ENCODE measurements around the gene FBXO42. TPM values are rescaled to one million over a fixed set of nuclear protein-coding genes. Genes with fewer than 3 reads are reported as not detected.

Gene FBXO42
- total and polyA plus RNA-seq, 9 of the 15 experiments (the other 6 are each of a cell fraction or from before 2014, with no cell fraction given), result 7.2 to 24.8 (median 17.4) TPM

GRCh38 chr1:16231331-16232315 is 120.7 kb downstream of the FBXO42 start (continued):
- TF ChIP-seq NBN (IDR thresholded peaks at IDR 0.05; ENCODE audit: low read depth) (no peak), ZNF764 (CRISPR knock-in tag; IDR thresholded peaks at IDR 0.05; ENCODE audit: low read depth) (no peak), TRIM25 (IDR thresholded peaks at IDR 0.05; ENCODE audit: borderline replicate concordance) (no peak), CSDE1 (IDR thresholded peaks at IDR 0.05) (no peak), RBM22 (IDR thresholded peaks at IDR 0.05; ENCODE audit: low read depth, low read length, poor library complexity, severe bottlenecking) (no peak), ARID3B (CRISPR knock-in tag; IDR thresholded peaks at IDR 0.05; ENCODE audit: borderline replicate concordance) (no peak), CBX3 (IDR thresholded peaks at IDR 0.05; ENCODE audit: borderline replicate concordance in 1 of 2, low read length in 2 of 2) (no peak), ZNF263 (CRISPR knock-in tag; IDR thresholded peaks at IDR 0.05; ENCODE audit: borderline replicate concordance) (peak; percentile 78), ZNF589 (CRISPR knock-in tag; IDR thresholded peaks at IDR 0.05; ENCODE audit: low read depth) (no peak), E2F3 (CRISPR knock-in tag; IDR thresholded peaks at IDR 0.05) (0 out of 2 replicates have a peak, but pooled peaks have one; percentile 25), MCM7 (IDR thresholded peaks at IDR 0.05) (no peak), ZFX (CRISPR knock-in tag; IDR thresholded peaks at IDR 0.05) (peak; percentile 52), SMARCB1 (IDR thresholded peaks at IDR 0.05; ENCODE audit: insufficient read length, low read depth) (no peak), CBFA2T3 (IDR thresholded peaks at IDR 0.05) (peak; percentile 71), ZNF347 (CRISPR knock-in tag; IDR thresholded peaks at IDR 0.05; ENCODE audit: low read depth) (no peak), TEAD1 (CRISPR knock-in tag; IDR thresholded peaks at IDR 0.05) (peak in 1 of 2 experiments; percentile 80; a peak in 2 of 4 replicates), FOS (IDR thresholded peaks at IDR 0.05; ENCODE audit: extremely low read depth, insufficient read length) (no peak), DDX20 (tag; IDR thresholded peaks at IDR 0.05; ENCODE audit: low read depth) (no peak), HLTF (IDR thresholded peaks at IDR 0.05) (no peak), HDAC2 (IDR thresholded peaks at IDR 0.05) (0 out of 2 replicates have a peak, but pooled peaks have one; percentile 47), CHD2 (IDR thresholded peaks at IDR 0.05; ENCODE audit: low read depth, low read length) (no peak)
- TF ChIP-seq, protein P1, sequence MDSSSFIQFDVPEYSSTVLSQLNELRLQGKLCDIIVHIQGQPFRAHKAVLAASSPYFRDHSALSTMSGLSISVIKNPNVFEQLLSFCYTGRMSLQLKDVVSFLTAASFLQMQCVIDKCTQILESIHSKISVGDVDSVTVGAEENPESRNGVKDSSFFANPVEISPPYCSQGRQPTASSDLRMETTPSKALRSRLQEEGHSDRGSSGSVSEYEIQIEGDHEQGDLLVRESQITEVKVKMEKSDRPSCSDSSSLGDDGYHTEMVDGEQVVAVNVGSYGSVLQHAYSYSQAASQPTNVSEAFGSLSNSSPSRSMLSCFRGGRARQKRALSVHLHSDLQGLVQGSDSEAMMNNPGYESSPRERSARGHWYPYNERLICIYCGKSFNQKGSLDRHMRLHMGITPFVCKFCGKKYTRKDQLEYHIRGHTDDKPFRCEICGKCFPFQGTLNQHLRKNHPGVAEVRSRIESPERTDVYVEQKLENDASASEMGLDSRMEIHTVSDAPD (CRISPR knock-in tag; IDR thresholded peaks at IDR 0.05), result no peak
- TF ChIP-seq, protein P2, sequence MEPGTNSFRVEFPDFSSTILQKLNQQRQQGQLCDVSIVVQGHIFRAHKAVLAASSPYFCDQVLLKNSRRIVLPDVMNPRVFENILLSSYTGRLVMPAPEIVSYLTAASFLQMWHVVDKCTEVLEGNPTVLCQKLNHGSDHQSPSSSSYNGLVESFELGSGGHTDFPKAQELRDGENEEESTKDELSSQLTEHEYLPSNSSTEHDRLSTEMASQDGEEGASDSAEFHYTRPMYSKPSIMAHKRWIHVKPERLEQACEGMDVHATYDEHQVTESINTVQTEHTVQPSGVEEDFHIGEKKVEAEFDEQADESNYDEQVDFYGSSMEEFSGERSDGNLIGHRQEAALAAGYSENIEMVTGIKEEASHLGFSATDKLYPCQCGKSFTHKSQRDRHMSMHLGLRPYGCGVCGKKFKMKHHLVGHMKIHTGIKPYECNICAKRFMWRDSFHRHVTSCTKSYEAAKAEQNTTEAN (CRISPR knock-in tag; IDR thresholded peaks at IDR 0.05), result no peak

All from K562 (cell line).